RCC 7860 (cell line): ENCODE results near the gene DNASE2B.
A peak's percentile ranks its signal among the peaks of the same experiment; 100 is the strongest.

Source experiments
- DNase-seq: peaks from one replicate; pipeline ENCODE4 v3.0.0-alpha.2; 2015; ENCODE audit warnings: low spot score
- FAIRE-seq: peaks from 2 replicates; lab custom pipeline; 2012; peaks lifted over from hg19 to GRCh38; lab: Jason Lieb, UNC

The DNASE2B gene

GRCh38 chr1:84410328-84411095 lies 12.2 kb downstream of the DNASE2B start:
- DNase-seq: no peak
- no peak for FAIRE-seq

DNA sequence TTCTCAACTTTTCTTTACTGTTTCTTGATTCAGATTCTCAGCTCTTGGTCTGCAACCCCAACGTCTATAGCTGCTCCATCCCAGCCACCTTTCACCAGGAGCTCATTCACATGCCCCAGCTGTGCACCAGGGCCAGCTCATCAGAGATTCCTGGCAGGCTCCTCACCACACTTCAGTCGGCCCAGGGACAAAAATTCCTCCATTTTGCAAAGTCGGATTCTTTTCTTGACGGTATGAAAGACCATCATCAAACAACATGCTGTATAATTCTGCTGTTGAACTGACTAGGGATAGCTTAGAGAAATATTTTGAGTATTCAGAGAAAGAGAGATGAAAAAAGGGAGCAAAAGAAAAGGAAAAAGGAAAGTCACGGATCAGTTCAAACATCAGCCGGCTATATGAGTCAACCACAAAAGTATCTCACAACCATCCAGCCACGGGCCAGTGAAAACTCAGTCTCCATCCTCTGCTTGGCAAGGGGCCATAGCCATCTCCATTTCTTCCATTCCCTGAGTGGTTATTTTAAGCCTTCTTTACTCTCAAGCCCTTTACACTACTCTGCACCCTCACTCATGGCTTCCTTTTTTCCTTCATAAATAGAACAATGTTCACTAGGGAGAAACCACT lies 14.1 kb downstream of the DNASE2B start:
- FAIRE-seq (peak; percentile 86), DNase-seq (peak; percentile 69)

GRCh38 chr1:84415396-84415795 lies 17.1 kb downstream of the DNASE2B start:
- no peak for FAIRE-seq
- no peak for DNase-seq

- no peak for FAIRE-seq
These were observed 24.6 kb downstream of the DNASE2B start for GRCh38 chr1:84422909-84423308.

DNA sequence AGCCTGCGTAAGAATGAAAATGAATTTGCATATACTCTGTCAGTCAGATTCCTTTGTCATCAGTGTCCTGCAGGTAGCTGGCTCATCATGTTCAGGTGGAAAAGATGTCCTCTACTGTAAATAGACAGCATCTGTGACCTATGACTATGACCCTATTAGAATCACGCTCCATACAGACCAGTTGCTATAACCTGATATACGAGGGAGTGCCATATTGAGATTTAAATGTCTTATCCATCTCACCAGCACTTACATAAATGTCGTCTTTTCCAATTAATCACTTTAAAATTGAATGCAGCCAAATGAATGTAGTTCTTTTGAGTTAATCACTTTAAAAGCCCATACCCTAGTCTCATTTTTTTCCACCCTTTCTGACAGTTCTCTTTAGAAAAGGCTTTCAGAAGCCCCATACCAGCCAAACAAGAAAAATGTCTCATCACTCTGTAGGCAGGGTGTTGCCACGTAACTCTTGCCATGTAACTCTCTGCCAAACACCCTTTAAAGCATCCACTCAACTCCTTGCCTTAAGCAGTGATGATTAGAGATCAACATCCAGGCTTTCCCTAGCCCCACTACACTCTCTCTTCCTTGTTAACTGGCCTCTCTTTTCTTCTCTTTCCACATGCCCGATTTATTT lies 26.3 kb downstream of the DNASE2B start:
- no peak for DNase-seq
- FAIRE-seq: no peak

More at GRCh38 chr1:84422909-84423308, 24.6 kb downstream of the DNASE2B start:
- DNase-seq: no peak

- FAIRE-seq: no peak
These were observed 27.0 kb downstream of the DNASE2B start for GRCh38 chr1:84425150-84425896.

GRCh38 chr1:84426376-84426775 lies 28.1 kb downstream of the DNASE2B start:
- FAIRE-seq (no peak), DNase-seq (no peak)

More at GRCh38 chr1:84425150-84425896, 27.0 kb downstream of the DNASE2B start:
- no peak for DNase-seq

DNA sequence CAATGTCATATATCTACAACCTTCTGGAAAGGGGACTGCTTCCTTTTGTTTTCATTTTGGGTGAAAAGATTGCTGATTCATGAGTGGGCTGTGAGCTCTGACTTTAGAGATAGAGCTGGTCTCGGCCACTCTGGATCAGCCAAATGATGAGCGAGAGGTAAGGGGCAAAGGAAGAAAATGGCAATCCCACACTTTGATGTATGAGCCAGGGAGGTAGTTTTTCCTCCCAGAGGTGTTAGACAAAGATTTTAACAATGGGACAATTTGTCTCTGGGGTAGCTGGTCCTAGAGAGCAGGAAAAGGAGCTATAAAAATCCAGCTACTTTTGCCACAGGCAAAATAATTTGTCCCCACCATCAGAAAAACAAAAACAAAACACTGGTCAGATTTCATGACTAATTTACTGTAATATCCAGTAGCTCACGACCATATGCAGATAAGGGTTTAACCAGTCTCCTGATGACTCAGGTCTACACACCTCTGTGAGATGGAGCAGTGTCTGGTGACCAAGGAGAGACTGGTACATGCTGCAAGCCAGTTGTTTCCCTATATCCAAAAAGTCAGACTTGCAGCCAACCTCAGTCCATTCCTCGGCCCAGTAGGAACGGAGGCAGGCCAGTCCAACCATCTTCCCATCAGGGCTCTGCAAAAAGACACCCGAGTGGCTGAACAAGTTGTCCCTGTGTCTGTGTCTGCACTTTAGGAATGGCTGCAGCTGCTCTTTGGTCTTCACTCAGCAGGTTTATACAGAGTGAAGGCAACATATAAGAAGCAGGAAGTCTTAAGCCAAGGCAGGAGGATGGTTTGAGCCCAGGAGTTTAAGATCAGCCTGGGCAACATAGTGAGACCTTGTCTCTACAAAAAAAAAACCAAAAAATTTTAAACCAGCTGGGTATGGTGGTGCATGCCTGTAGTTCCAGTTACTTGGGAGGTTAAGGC lies 29.2 kb downstream of the DNASE2B start:
- no peak for DNase-seq
- no peak for FAIRE-seq

DNA sequence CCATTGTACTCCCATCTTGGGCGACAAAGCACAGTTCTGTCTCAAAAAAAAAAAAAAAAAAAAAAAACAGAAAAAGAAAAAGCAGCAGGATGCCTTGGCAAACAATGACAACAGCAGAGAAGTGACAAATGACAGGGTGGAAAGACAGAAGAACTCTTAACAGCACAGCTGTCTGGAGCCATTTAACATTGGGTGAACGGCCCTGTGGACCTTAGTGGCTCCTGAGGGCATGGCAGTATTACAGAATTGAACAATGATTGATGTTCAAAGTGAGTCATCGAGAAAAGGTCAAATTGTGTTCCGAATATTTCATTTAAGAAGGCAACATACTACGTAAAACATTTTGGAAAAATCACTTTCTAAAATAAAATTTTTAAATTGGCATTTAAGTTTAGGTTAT lies 30.0 kb downstream of the DNASE2B start:
- DNase-seq (no peak), FAIRE-seq (no peak)

- FAIRE-seq: no peak
- DNase-seq: no peak
These were observed 30.9 kb downstream of the DNASE2B start for GRCh38 chr1:84429231-84429630.

GRCh38 chr1:84430546-84430945 lies 32.3 kb downstream of the DNASE2B start:
- FAIRE-seq (no peak), DNase-seq (no peak)

DNA sequence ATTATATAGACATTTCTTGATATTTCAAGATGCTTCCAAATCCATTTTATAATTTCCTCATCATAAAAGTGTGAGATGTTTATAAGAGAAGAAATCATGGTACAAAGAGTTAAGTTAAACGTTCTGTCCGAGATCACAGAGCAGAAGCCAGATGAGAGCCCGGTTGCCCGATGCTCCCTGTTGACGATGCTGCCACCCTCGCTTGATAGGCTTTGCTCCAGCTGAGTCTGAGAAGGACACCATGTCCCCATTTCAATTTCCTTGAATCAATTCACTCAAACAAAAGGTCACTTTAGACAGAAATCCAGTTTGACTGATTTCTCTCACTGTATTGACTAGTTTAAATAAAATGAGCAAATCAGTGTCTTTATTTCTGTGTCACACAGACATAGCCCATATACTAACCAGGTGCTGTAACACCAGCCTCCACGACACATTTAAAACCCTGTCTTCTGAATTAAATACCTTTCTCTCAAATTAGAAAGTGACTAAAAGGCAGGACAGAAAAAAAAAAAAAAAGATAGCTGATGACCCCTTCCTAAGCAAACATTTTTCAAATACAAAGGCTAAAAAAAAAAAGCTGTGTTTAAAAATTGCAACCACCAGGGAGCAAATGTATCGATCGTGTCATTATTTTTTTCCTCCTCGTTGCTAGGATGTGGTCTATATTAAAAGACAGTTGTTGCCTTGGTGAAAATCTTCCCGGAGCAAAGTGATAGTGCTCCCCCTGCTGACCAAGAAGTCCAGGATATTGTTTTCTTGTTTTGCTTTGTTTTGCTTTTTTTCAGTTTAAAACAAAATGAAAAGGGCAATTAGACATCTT lies 35.2 kb downstream of the DNASE2B start:
- peak; percentile 83 for FAIRE-seq

DNA sequence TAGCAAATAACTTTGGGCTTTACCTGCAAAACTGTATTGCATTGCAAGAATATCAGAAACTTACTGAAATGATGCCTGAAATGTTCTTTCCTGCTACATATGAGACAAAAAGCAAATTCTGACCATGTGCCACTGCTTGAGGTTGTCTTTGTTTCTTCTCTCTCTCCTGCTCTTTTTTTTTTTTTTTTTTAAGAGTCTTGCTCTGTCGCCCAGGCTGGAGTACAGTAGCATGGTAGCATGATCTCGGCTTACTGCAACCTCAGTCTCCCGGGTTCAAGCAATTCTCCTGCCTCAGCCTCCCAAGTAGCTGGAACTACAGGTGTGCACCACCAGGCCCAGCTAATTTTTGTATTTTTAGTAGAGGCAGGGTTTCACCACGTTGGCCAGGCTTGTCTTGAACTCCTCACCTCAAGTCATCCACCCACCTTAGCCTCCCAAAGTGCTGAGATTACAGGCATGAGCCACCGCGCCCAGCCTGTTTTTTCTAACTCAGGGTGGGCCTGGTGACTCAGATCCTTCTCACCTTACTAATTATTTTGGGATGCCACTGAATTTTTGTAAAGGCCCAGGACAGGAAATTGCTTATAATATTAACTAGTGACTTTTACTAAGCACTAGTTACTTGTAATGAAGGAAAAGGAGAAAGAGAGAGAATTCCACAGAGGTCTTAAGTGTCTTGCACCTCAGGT lies 35.9 kb downstream of the DNASE2B start:
- no peak for DNase-seq
- FAIRE-seq: no peak

More for the DNA sequence above, 35.2 kb downstream of the DNASE2B start:
- peak; percentile 60 for DNase-seq

DNA sequence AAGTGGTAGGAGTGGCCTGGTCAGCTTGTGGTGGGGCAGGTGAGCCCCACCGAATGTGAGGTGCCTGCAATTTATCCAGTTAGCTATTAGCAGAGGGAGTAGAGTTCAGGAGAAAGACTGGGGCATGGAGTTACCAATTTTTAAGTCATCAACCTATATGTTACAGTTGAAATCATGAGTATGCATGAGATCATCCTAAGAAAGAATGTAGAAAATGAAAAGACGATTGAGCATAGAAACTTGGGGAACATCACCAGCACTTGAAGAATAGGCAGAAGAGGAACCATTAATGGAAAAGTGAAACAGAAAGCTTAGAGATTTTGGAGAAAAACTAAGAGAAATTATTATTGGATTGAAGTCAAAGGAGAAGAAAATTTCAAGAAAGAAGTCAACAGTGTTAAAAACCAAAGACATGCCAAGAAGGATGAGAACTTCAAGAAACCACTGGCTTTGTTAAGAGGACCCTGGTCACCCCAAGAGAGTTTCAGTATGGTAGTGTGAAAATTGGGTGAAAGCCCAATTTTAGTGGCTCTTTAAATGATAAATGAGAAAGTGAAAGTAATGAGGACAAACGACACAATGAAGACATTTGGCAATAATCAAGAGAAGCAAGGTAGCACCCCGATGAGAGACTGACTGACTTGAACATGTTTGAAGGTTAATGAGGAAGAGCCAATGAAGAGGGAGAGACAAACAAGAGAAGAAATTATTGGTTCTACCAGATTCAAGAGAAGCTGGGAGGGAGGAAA lies 36.7 kb downstream of the DNASE2B start:
- DNase-seq (no peak), FAIRE-seq (no peak)

DNA sequence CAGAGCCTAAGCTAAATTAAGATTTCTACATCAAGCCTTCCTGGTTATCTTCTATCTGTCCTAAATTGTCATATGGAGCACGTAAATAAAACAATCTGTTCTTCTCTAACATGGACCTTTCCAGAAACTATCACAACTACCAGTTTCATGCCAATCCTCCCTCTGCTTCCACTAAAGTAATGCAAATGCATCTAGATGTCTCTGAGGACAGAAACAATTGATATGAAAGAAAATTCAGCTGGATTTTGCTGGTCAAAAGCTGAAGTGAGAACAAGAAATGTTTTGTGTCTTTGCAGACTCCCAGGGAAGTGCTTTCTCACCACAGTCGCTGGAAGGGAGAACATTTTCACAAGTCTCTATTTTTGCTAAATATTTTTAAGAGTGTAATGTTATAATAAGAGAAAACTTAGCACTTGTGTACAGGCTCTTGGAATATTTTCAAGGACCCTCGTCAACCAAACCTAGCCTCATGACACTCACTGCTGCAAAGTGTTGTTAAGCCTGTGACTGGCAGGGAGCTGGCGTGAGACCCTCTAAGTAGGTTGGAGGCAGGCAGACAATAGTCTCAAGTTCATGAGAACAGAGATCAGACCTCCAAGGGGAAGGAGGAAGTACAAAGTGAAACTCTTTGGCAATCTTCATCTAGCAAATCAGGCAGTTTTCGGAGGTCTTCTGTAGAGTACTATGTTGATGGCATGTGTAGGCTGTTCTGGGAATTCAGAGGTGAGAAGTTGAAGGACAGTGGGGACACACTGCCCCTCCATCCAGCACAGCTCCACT lies 38.8 kb downstream of the DNASE2B start:
- no peak for FAIRE-seq
- no peak for DNase-seq

DNA sequence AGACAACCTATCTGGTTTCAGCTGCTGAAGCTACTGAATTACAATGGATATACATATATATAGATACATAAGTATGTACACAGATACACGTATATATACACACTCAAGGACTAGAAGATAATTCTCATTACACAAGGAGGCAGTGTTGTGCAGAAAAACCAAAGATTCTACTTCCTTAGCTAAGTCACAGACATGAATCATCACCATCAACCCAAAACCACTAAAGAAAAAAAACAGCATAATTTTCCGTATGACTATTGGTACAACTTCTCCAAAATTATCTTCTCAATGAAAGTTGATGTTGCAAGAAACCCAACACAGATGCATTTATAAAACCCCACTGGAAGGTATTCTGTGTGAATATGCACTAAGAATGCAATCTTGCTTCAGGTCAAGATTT lies 44.0 kb downstream of the DNASE2B start:
- DNase-seq: peak; percentile 75

More for the DNA sequence above, 44.0 kb downstream of the DNASE2B start:
- FAIRE-seq: peak; percentile 86
